Measurements from ENCODE around the gene ABHD8.

Gene ABHD8

DNA sequence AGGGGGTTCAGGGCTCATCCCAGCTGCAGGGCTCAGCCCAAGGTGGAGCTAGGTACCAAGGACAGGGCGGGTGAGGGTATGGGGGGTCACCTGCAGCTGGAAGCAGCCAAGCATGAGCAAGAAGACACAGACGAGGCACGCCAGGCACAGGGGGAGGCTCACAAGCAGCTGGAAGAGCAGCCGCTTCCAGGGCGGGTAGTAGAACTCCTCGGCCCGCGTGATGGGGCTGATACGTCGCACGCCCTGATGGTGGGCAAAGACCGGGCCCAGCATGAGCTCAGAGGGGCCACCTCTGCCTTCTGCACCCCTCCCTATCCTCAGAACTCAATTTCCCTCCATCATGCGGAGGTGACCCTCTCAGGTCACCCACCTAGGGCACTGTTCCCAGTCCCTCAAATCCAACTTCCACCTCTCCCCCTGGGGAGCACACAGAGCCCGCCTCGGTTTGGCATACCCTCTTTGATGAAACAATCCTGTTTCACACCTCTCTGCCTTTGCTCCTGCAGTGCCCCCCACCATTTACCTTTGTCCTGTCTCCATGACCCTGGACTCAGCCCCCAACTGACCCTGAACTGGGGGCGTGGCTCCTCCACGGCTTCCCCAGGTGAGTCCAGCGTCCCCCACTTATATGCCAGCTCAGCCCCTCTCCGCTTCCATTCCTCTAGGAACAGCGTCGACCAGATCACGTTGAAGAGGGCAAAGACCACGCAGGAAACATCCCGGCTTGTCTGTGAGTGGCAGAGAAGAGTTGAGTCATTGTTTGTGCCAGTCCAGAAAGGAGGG, 27.2 kb upstream of the ABHD8 start:
- Histone ChIP-seq H3K4me3 (ENCODE audit: low read depth, low read length) (no peak overlapping the region), H3K27me3 (ENCODE audit: control insufficient read depth, insufficient read depth, low read length) (no peaks in the 10 kb centered on the region), H2AFZ (no peak overlapping the region), H3K9me3 (ENCODE audit: control insufficient read depth, low read length) (no peaks in the 10 kb centered on the region), H3K4me2 (ENCODE audit: low read length) (no peak overlapping the region), H3K27ac (no peak overlapping the region), H3K79me2 (no peaks in the 10 kb centered on the region), H3K4me1 (no peaks in the 10 kb centered on the region), H3K9ac (no peak overlapping the region), H3K36me3 (ENCODE audit: control insufficient read depth, insufficient read depth, low read length) (no peaks in the 10 kb centered on the region)
- TF ChIP-seq, protein P1, sequence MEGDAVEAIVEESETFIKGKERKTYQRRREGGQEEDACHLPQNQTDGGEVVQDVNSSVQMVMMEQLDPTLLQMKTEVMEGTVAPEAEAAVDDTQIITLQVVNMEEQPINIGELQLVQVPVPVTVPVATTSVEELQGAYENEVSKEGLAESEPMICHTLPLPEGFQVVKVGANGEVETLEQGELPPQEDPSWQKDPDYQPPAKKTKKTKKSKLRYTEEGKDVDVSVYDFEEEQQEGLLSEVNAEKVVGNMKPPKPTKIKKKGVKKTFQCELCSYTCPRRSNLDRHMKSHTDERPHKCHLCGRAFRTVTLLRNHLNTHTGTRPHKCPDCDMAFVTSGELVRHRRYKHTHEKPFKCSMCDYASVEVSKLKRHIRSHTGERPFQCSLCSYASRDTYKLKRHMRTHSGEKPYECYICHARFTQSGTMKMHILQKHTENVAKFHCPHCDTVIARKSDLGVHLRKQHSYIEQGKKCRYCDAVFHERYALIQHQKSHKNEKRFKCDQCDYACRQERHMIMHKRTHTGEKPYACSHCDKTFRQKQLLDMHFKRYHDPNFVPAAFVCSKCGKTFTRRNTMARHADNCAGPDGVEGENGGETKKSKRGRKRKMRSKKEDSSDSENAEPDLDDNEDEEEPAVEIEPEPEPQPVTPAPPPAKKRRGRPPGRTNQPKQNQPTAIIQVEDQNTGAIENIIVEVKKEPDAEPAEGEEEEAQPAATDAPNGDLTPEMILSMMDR (IDR thresholded peaks at IDR 0.05) = no peak

DNA sequence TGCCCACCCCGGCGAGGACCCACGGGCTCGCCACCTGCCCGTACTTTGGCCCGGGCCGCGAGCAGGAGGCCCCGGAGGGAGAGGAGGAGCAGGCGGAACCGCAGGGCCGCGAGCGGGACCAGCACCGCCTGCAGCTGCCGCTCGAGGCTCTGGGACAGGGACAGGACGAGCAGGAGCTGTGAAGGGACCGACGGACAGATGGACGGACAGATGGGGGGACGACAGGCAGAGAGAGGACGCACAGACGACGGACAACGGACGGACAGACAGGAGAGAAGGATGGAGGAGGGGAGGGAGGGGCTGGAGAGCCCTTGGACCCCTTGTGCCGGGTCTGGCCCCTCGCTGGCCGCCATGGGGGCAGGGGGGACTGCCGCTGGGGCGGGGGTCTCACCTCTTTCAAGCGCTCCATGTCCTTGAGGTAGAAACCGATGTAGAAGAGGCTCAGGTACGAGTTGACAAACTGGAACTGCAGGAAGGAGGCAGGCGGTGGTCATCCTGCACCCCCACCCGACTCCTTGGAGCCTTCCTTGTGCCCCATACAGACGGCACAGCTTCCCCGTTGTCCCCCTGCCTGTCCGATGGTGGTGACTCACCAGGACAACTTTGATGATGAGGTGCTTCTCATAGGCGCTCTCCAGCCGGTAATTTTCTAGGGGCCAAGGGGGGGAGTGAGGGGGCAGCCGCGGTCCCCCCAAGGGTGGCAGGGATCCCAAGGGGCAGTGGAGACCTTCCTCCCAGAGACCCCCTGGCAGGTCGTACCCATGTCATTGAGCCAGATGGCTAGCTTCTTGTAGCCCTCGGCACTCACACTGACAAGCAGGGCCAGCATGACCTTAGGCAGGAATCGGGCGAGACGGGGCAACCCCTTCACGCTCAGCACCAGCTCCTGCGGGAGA, 26.4 kb upstream of the ABHD8 start:
- no peak overlapping the region for H3K9ac ChIP-seq
- H3K4me1 ChIP-seq = no peaks in the 10 kb centered on the region
- TF ChIP-seq, protein P1 (IDR thresholded peaks at IDR 0.05) = no peak

DNA sequence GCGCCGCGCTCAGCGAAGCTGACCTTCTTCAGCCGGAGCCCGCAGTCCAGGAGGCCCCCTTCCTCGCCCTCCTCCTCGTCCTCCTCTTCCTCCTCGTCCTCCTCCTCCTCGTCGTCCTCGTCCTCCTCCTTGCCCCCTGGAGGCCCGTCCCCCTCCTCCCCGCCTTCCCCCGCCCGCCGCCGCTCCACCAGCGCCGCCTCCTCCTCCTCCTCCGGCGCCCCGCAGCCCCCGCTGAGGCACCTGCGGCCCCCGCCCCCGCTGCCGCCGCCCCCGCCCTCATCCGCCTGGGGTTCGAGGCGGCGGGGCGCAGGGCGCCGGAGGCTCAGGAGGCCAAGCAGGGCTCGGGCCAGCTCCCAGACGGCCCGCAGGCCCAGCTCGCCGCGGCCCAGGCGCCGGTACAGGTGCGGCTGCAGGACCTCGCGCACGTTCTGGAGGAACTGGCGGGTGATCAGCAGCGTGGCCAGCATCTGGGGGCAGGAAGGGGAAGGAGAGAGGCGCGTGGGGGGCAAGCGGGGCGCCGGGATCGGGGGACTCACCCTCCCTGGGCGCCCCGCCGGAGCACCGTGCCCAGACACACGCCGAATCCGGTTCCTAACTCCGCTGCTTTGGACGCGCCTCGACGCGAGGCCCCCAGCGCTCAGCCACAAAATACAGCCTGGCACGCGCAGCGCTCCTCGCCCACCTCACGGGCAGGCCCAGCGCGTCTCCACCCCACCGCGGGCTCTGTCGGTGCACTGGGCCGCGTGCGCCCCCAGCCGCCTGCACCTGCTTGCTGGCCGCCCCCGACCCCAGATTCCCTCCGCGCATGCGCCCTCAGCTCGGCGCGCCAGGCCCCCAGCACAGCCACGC, 25.5 kb upstream of the ABHD8 start:
- TF ChIP-seq, protein P1 (IDR thresholded peaks at IDR 0.05) = no peak
- H3K4me3 ChIP-seq (ENCODE audit: low read depth, low read length) = no peak overlapping the region
- H3K4me1 ChIP-seq = no peaks in the 10 kb centered on the region
- no peak overlapping the region for H3K4me2 ChIP-seq (ENCODE audit: low read length)
- no peak overlapping the region for H3K9ac ChIP-seq
- no peak overlapping the region for H3K27ac ChIP-seq
- H3K9me3 ChIP-seq (ENCODE audit: control insufficient read depth, low read length) = no peaks in the 10 kb centered on the region
- no peaks in the 10 kb centered on the region for H3K27me3 ChIP-seq (ENCODE audit: control insufficient read depth, insufficient read depth, low read length)
- no peaks in the 10 kb centered on the region for H3K79me2 ChIP-seq
- H3K36me3 ChIP-seq (ENCODE audit: control insufficient read depth, insufficient read depth, low read length) = no peaks in the 10 kb centered on the region
- no peak overlapping the region for H2AFZ ChIP-seq

More for the DNA sequence above, 26.4 kb upstream of the ABHD8 start:
- Histone ChIP-seq H3K9me3 (ENCODE audit: control insufficient read depth, low read length) (no peaks in the 10 kb centered on the region), H3K4me3 (ENCODE audit: low read depth, low read length) (no peak overlapping the region), H3K4me2 (ENCODE audit: low read length) (no peak overlapping the region), H3K36me3 (ENCODE audit: control insufficient read depth, insufficient read depth, low read length) (no peaks in the 10 kb centered on the region), H2AFZ (no peak overlapping the region), H3K27me3 (ENCODE audit: control insufficient read depth, insufficient read depth, low read length) (no peaks in the 10 kb centered on the region), H3K79me2 (no peaks in the 10 kb centered on the region), H3K27ac (no peak overlapping the region)

DNA sequence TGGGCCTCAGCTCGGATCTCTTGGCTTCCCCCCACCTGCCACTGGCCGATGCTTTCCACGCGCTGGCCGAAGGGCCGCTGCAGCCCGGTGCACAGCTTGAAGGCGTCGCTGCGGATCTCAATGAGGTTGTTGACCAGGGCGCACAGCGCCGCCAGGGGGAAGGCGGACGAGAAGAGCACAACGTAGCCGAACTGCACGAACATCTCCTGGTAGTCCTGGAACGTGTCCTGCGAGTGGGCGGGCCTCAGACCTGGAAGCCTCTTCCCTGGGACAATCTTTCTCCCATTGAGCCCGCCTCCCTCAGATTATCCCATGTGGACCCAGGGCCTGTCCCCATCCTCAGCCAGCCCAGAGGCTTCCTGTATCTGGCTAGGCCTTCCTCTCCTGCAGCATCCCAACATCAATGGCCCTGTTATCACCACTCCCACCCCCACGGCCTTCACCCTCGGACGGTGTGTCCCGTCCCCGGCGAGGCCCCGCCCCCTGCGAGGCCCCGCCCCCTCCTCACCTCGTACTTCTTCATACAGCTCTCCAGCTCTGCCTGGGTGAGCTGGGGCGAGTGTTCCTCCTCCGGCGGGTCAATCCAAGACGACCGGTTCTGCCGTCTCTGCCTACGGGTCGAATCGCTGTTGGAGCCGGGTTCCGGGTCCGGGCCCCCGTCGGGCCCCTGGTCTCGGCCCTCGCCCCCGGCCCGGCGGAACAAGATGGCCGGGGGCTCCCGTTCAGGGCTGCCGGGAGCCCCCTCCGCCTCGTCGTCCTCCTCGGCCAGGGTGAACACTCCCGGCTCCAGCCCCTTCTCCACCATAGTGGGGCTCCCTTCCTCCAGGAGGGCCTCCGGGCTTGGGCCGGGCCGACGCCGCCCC, 24.7 kb upstream of the ABHD8 start:
- no peaks in the 10 kb centered on the region for H3K9me3 ChIP-seq (ENCODE audit: control insufficient read depth, low read length)
- no peak overlapping the region for H3K27ac ChIP-seq
- no peaks in the 10 kb centered on the region for H3K36me3 ChIP-seq (ENCODE audit: control insufficient read depth, insufficient read depth, low read length)
- H2AFZ ChIP-seq = no peak overlapping the region
- H3K4me1 ChIP-seq = no peaks in the 10 kb centered on the region
- H3K4me3 ChIP-seq (ENCODE audit: low read depth, low read length) = no peak overlapping the region
- no peak overlapping the region for H3K9ac ChIP-seq
- H3K27me3 ChIP-seq (ENCODE audit: control insufficient read depth, insufficient read depth, low read length) = no peaks in the 10 kb centered on the region
- H3K79me2 ChIP-seq = no peaks in the 10 kb centered on the region
- no peak overlapping the region for H3K4me2 ChIP-seq (ENCODE audit: low read length)
- TF ChIP-seq, protein P1 (IDR thresholded peaks at IDR 0.05) = no peak

Measured in parathyroid adenoma (tissue), 2 donors.